HepG2 (cell line): Measurements from ENCODE around the gene ATP2A2. TPM values are rescaled to one million over a fixed set of nuclear protein-coding genes. Genes with fewer than 3 reads are reported as not detected.

Source experiments
- CREM ChIP-seq, 2 experiments: sonication (generic) in 1 of 2; formaldehyde crosslinking in 1 of 2; IDR thresholded peaks; 2 replicates each; pipeline versions ENCODE4 v1.4.0 to v1.6.1; 2016 to 2020; ENCODE audit warnings: antibody characterized with exemption in 1 of 2, mild to moderate bottlenecking in 1 of 2, missing genetic modification reagents in 1 of 2
- ELF3 ChIP-seq: IDR thresholded peaks from 2 replicates; pipeline ENCODE4 v1.6.1; 2016; ENCODE audit warnings: missing genetic modification reagents, missing compliant biosample characterization
- GLI4 ChIP-seq: sonication (generic); formaldehyde crosslinking; IDR thresholded peaks from 2 replicates; pipeline ENCODE4 v1.5.1; 2020; ENCODE audit warnings: missing genetic modification reagents, mild to moderate bottlenecking, moderate library complexity, borderline replicate concordance
- HDAC6 ChIP-seq: fragments of 200-600 bp; sonication (generic); IDR thresholded peaks from 2 replicates; pipeline ENCODE4 v1.7.0; 2017; ENCODE audit warnings: mild to moderate bottlenecking, antibody characterized with exemption, low read length, low read depth
- HMG20A ChIP-seq: IDR thresholded peaks from 2 replicates; pipeline ENCODE4 v1.6.1; 2016; ENCODE audit warnings: borderline replicate concordance
- HMG20B ChIP-seq: conservative IDR thresholded peaks from 2 replicates; pipeline ENCODE4 v1.6.1; 2016; ENCODE audit warnings: missing genetic modification reagents, missing compliant biosample characterization
- MLLT10 ChIP-seq: sonication (generic); formaldehyde crosslinking; IDR thresholded peaks from 2 replicates; pipeline ENCODE4 v1.4.0; 2020; ENCODE audit warnings: missing genetic modification reagents
- NONO ChIP-seq, 2 experiments: fragments of 450-650 bp in 1 of 2; sonication (generic) in 1 of 2; formaldehyde crosslinking in 1 of 2; IDR thresholded peaks in 1 of 2; conservative IDR thresholded peaks in 1 of 2; 2 replicates each; pipeline versions ENCODE4 v1.6.1 to v1.8.0; 2017 to 2022; ENCODE audit warnings: mild to moderate bottlenecking in 1 of 2, missing genetic modification reagents in 1 of 2, moderate library complexity in 1 of 2
- NR2F6 ChIP-seq, 2 experiments: IDR thresholded peaks; 2 replicates each; pipeline ENCODE4 v1.6.1; 2016; ENCODE audit warnings: antibody characterized with exemption in 1 of 2, mild to moderate bottlenecking in 1 of 2
- RFXAP ChIP-seq: sonication (generic); formaldehyde crosslinking; IDR thresholded peaks from 2 replicates; pipeline ENCODE4 v1.4.0; 2020; ENCODE audit warnings: missing genetic modification reagents, borderline replicate concordance
- SKI ChIP-seq: fragments of 450-650 bp; IDR thresholded peaks from one replicate; pipeline ENCODE4 v1.6.1; 2018; ENCODE audit warnings: mild to moderate bottlenecking; ENCODE audit not compliant: partially characterized antibody
- SMC3 ChIP-seq: IDR thresholded peaks from 2 replicates; pipeline ENCODE4 v1.6.1; 2011; ENCODE audit warnings: low read length, improper control_type of control experiment
- ZNF10 ChIP-seq: sonication (generic); formaldehyde crosslinking; IDR thresholded peaks from 2 replicates; pipeline ENCODE4 v1.4.0; 2020; ENCODE audit warnings: mild to moderate bottlenecking, low read depth, missing genetic modification reagents, borderline replicate concordance
- ZNF614 ChIP-seq: IDR thresholded peaks from 2 replicates; pipeline ENCODE4 v1.6.1; 2018; ENCODE audit warnings: missing biosample characterization, missing genetic modification reagents, inconsistent platforms, borderline replicate concordance
- polyA plus RNA-seq, 8 experiments: library from polyadenylated mRNA; depleted of rRNA in 3 of 8; stranded (reverse) in 7 of 8; unstranded in 1 of 8; fragments of >200 nt; fragmentation: Illumina TruSeq in 4 of 8; extraction: Trizol in 4 of 8; gene quantifications; 2 replicates each; pipeline versions ENCODE4 v1.2.1 to v1.2.3, GENCODE V29; 2011 to 2016; ENCODE audit warnings: low read depth in 4 of 8, missing spikeins in 1 of 8, mixed read lengths in 1 of 8; ENCODE audit not compliant: insufficient read depth in 1 of 8
- total RNA-seq, 5 experiments: library from RNA; depleted of rRNA; stranded (reverse); fragments of >200 nt; fragmentation: Illumina TruSeq; extraction: Trizol; gene quantifications; 2 replicates each; pipeline ENCODE4 v1.2.3, GENCODE V29; 2016; ENCODE audit warnings: low read depth in 1 of 5
- TF ChIP-seq, protein P1 (sequence below): sonication (generic); formaldehyde crosslinking; IDR thresholded peaks from 2 replicates; pipeline ENCODE4; 2020; ENCODE audit warnings: missing genetic modification reagents, mild to moderate bottlenecking, borderline replicate concordance
- TF ChIP-seq, protein P2 (sequence below): sonication (generic); formaldehyde crosslinking; IDR thresholded peaks from 2 replicates; pipeline ENCODE4 v1.4.0; 2020; ENCODE audit warnings: missing genetic modification reagents, mild to moderate bottlenecking, borderline replicate concordance
- TF ChIP-seq, protein P3 (sequence below): sonication (generic); formaldehyde crosslinking; IDR thresholded peaks from 2 replicates; pipeline ENCODE4 v1.5.0; 2020; ENCODE audit warnings: missing genetic modification reagents
- TF ChIP-seq, protein P4 (sequence below): sonication (generic); formaldehyde crosslinking; IDR thresholded peaks from 2 replicates; pipeline ENCODE4 v1.5.1; 2020; ENCODE audit warnings: missing genetic modification reagents, mild to moderate bottlenecking, borderline replicate concordance

The ATP2A2 gene
- total and polyA plus RNA-seq, 2 of the 13 experiments (the other 11 are each of a cell fraction or from before 2014, with no cell fraction given) = 35.4 to 85.5 TPM

DNA sequence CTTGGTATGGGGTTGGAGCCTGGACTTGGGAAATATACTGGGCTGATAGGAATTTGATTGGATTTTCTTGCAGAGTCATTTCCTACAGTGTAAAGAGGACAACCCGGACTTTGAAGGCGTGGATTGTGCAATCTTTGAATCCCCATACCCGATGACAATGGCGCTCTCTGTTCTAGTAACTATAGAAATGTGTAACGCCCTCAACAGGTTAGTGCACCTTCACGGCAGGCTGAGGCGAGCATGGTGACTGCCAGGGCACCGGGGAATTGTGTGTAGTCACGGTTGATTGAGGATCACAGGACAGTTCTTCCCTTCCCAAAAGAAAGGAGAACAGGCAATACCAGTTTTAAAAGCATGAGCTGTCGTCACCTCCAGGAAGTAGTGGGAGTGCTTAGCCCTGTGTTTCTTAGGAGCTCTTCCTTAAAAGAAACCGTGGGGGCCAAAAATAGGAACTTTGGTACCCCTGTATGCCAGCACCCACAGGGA lies 64.2 kb downstream of the ATP2A2 start (continued):
- TF ChIP-seq ZNF614 (CRISPR knock-in tag) (peak; percentile 63; the same call in 1 of the 2 replicates), NONO (IDR thresholded peaks at IDR 0.05) (no peak), NONO (CRISPR knock-in tag; conservative IDR thresholded peaks at IDR 0.05) (0 out of 2 replicates have a peak, but pooled peaks have one; percentile 12), ZNF10 (CRISPR knock-in tag) (no peak), RFXAP (no peak), HMG20A (CRISPR knock-in tag) (peak; percentile 33; the same call in 1 of the 2 replicates), HMG20B (no peak), ELF3 (CRISPR knock-in tag) (peak; percentile 54; the same call in 1 of the 2 replicates), CREM (IDR thresholded peaks at IDR 0.05) (0 out of 2 replicates have a peak, but pooled peaks have one; percentile 39), CREM (CRISPR knock-in tag; IDR thresholded peaks at IDR 0.05) (no peak), SKI (no peak), SMC3 (peak; percentile 48; the same call in 1 of the 2 replicates), MLLT10 (no peak), HDAC6 (no peak), NR2F6 (IDR thresholded peaks at IDR 0.05) (no peak), NR2F6 (CRISPR knock-in tag; IDR thresholded peaks at IDR 0.05) (0 out of 2 replicates have a peak, but pooled peaks have one; percentile 37), GLI4 (CRISPR knock-in tag) (no peak)
- TF ChIP-seq, protein P1, sequence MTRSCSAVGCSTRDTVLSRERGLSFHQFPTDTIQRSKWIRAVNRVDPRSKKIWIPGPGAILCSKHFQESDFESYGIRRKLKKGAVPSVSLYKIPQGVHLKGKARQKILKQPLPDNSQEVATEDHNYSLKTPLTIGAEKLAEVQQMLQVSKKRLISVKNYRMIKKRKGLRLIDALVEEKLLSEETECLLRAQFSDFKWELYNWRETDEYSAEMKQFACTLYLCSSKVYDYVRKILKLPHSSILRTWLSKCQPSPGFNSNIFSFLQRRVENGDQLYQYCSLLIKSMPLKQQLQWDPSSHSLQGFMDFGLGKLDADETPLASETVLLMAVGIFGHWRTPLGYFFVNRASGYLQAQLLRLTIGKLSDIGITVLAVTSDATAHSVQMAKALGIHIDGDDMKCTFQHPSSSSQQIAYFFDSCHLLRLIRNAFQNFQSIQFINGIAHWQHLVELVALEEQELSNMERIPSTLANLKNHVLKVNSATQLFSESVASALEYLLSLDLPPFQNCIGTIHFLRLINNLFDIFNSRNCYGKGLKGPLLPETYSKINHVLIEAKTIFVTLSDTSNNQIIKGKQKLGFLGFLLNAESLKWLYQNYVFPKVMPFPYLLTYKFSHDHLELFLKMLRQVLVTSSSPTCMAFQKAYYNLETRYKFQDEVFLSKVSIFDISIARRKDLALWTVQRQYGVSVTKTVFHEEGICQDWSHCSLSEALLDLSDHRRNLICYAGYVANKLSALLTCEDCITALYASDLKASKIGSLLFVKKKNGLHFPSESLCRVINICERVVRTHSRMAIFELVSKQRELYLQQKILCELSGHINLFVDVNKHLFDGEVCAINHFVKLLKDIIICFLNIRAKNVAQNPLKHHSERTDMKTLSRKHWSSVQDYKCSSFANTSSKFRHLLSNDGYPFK = no peak
- TF ChIP-seq, protein P2, sequence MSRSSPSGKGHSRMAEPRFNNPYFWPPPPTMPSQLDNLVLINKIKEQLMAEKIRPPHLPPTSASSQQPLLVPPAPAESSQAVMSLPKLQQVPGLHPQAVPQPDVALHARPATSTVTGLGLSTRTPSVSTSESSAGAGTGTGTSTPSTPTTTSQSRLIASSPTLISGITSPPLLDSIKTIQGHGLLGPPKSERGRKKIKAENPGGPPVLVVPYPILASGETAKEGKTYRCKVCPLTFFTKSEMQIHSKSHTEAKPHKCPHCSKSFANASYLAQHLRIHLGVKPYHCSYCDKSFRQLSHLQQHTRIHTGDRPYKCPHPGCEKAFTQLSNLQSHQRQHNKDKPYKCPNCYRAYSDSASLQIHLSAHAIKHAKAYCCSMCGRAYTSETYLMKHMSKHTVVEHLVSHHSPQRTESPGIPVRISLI (CRISPR knock-in tag) = no peak
- TF ChIP-seq, protein P3, sequence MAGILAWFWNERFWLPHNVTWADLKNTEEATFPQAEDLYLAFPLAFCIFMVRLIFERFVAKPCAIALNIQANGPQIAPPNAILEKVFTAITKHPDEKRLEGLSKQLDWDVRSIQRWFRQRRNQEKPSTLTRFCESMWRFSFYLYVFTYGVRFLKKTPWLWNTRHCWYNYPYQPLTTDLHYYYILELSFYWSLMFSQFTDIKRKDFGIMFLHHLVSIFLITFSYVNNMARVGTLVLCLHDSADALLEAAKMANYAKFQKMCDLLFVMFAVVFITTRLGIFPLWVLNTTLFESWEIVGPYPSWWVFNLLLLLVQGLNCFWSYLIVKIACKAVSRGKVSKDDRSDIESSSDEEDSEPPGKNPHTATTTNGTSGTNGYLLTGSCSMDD (CRISPR knock-in tag) = no peak
- TF ChIP-seq, protein P4, sequence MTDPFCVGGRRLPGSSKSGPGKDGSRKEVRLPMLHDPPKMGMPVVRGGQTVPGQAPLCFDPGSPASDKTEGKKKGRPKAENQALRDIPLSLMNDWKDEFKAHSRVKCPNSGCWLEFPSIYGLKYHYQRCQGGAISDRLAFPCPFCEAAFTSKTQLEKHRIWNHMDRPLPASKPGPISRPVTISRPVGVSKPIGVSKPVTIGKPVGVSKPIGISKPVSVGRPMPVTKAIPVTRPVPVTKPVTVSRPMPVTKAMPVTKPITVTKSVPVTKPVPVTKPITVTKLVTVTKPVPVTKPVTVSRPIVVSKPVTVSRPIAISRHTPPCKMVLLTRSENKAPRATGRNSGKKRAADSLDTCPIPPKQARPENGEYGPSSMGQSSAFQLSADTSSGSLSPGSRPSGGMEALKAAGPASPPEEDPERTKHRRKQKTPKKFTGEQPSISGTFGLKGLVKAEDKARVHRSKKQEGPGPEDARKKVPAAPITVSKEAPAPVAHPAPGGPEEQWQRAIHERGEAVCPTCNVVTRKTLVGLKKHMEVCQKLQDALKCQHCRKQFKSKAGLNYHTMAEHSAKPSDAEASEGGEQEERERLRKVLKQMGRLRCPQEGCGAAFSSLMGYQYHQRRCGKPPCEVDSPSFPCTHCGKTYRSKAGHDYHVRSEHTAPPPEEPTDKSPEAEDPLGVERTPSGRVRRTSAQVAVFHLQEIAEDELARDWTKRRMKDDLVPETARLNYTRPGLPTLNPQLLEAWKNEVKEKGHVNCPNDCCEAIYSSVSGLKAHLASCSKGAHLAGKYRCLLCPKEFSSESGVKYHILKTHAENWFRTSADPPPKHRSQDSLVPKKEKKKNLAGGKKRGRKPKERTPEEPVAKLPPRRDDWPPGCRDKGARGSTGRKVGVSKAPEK (CRISPR knock-in tag) = no peak
